Sigmoid colon (tissue), 7 donors: ENCODE measurements around the gene SLCO2A1. TPM values are rescaled to one million over a fixed set of nuclear protein-coding genes. Genes with fewer than 3 reads are reported as not detected.

ENCODE experiments used
- DNase-seq: peaks from one replicate; pipeline ENCODE4 v3.0.0-alpha.2; 2019
- H3K27ac ChIP-seq, 4 donors: fragments of 200-600 bp; sonication (generic); one replicate each; pipeline ENCODE4 v1.5.1; 2016 to 2019; ENCODE audit warnings: mild to moderate bottlenecking in 1 of 4
- H3K27me3 ChIP-seq, 3 donors: fragments of 200-600 bp; sonication (generic); one replicate each; pipeline ENCODE4 v1.5.1; 2019; ENCODE audit warnings: mild to moderate bottlenecking in 1 of 3
- H3K36me3 ChIP-seq, 4 donors: fragments of 200-600 bp; sonication (generic); one replicate each; pipeline ENCODE4 v1.5.1; 2016 to 2019
- H3K4me1 ChIP-seq, 4 donors: fragments of 200-600 bp; sonication (generic); one replicate each; pipeline ENCODE4 v1.5.1; 2017 to 2019
- H3K4me3 ChIP-seq, 4 donors: fragments of 200-600 bp; sonication (generic); one replicate each; pipeline ENCODE4 v1.5.1; 2017 to 2019; ENCODE audit warnings: mild to moderate bottlenecking in 2 of 4, moderate library complexity in 1 of 4
- H3K9me3 ChIP-seq, 4 donors: fragments of 200-600 bp in 3 of 4; sonication (generic) in 3 of 4; one replicate each; pipeline versions ENCODE4 v1.5.1 to v1.6.1; 2013 to 2019
- CTCF ChIP-seq, 4 experiments: fragments of 450-650 bp in 3 of 4; fragments of 200-600 bp in 1 of 4; IDR thresholded peaks; one replicate each; pipeline ENCODE4 v1.5.1; 2016 to 2019; ENCODE audit warnings: antibody characterized with exemption in 4 of 4, mild to moderate bottlenecking in 3 of 4, moderate library complexity in 2 of 4
- EP300 ChIP-seq, 4 donors: sonication (generic); formaldehyde crosslinking; IDR thresholded peaks; one replicate each; pipeline ENCODE4 v1.6.1; 2017; ENCODE audit warnings: antibody characterized with exemption in 4 of 4
- POLR2A ChIP-seq, 2 donors: fragments of 450-650 bp; IDR thresholded peaks; one replicate each; pipeline ENCODE4 v1.6.1; 2016; ENCODE audit warnings: antibody characterized with exemption in 2 of 2, mild to moderate bottlenecking in 2 of 2, moderate library complexity in 2 of 2
- POLR2AphosphoS5 ChIP-seq, 4 donors: sonication (generic); formaldehyde crosslinking; IDR thresholded peaks; one replicate each; pipeline ENCODE4 v1.6.1; 2017; ENCODE audit warnings: antibody characterized with exemption in 4 of 4
- WGBS, 2 donors: extraction: QIAGEN DNeasy Blood & Tissue Kit; methylation state at CpG; one replicate each; pipeline ENCODE4 v1.1.7; 2013; 5-methylcytosine and 5-hydroxymethylcytosine counted together
- intact Hi-C: fragments of 100-400 bp; cut with DNase I; formaldehyde crosslinking; loops from one replicate; pipeline ENCODE4 v1.15.1; 2023
- polyA plus RNA-seq, 3 donors: library from polyadenylated mRNA; stranded (reverse); fragments of 200-250 nt; gene quantifications; one replicate each; pipeline ENCODE4 v1.2.3, GENCODE V29; 2013
- total RNA-seq, 4 donors: library from RNA; depleted of rRNA; stranded (reverse); fragments of >200 nt; gene quantifications; one replicate each; pipeline ENCODE4 v1.1.0, GENCODE V29; 2016
- donor health status: healthy with polysubstance abuse.
- donor health status: Bipolar disorder and iron deficiency.
- donor health status: healthy.

The SLCO2A1 gene
- total and polyA plus RNA-seq, 7 donors, result 1.8 to 22.1 (median 6.1) TPM

GRCh38 chr3:134064081-134064480 is 34.4 kb upstream of the SLCO2A1 start:
- H3K4me1 ChIP-seq, result no peaks in the 10 kb centered on the region
- H3K9me3 ChIP-seq, result no peaks in the 10 kb centered on the region
- H3K36me3 ChIP-seq, result no peaks in the 10 kb centered on the region
- intact Hi-C loops, result no loop called here
- H3K27ac ChIP-seq, result no peak overlapping the region
- TF ChIP-seq POLR2AphosphoS5 (IDR thresholded peaks at IDR 0.05) (no peak), EP300 (IDR thresholded peaks at IDR 0.05) (no peak), CTCF (IDR thresholded peaks at IDR 0.05) (no peak), POLR2A (IDR thresholded peaks at IDR 0.05) (no peak)
- no peak for DNase-seq
- no peaks in the 10 kb centered on the region for H3K27me3 ChIP-seq
- no peak overlapping the region for H3K4me3 ChIP-seq
- WGBS, 2 donors, result 80 to 85% methylated on average over 2 of the region's 2 CpGs

- Histone ChIP-seq H3K4me3 (no peak overlapping the region), H3K36me3 (no peaks in the 10 kb centered on the region), H3K9me3 (no peaks in the 10 kb centered on the region), H3K27ac (no peak overlapping the region), H3K27me3 (no peaks in the 10 kb centered on the region), H3K4me1 (no peaks in the 10 kb centered on the region)
- intact Hi-C loops, result no loop called here
- no peak for DNase-seq
- 80 to 90% methylated on average over 7 of the region's 7 CpGs for WGBS, 2 donors
- TF ChIP-seq POLR2A (IDR thresholded peaks at IDR 0.05) (no peak), POLR2AphosphoS5 (IDR thresholded peaks at IDR 0.05) (no peak), EP300 (IDR thresholded peaks at IDR 0.05) (no peak), CTCF (IDR thresholded peaks at IDR 0.05) (no peak)
Observed at GRCh38 chr3:134061401-134061800, 31.7 kb upstream of the SLCO2A1 start.

- DNase-seq, result no peak
- Histone ChIP-seq H3K4me1 (no peaks in the 10 kb centered on the region), H3K9me3 (no peaks in the 10 kb centered on the region), H3K4me3 (no peak overlapping the region), H3K36me3 (no peaks in the 10 kb centered on the region), H3K27ac (no peak overlapping the region), H3K27me3 (no peaks in the 10 kb centered on the region)
- intact Hi-C loops, result no loop called here
- WGBS, 2 donors, result 52 to 73% methylated on average over 10 of the region's 10 CpGs
- no peak for TF ChIP-seq EP300 (IDR thresholded peaks at IDR 0.05)
- no peak for TF ChIP-seq POLR2A (IDR thresholded peaks at IDR 0.05)
- no peak for TF ChIP-seq CTCF (IDR thresholded peaks at IDR 0.05)
- no peak for TF ChIP-seq POLR2AphosphoS5 (IDR thresholded peaks at IDR 0.05)
Observed at GRCh38 chr3:134060561-134061385, 31.0 kb upstream of the SLCO2A1 start.

- H3K27ac ChIP-seq, result no peak overlapping the region
- no peaks in the 10 kb centered on the region for H3K36me3 ChIP-seq
- intact Hi-C loops, result no loop called here
- no peak for DNase-seq
- WGBS, 2 donors, result 39 to 67% methylated on average over 9 of the region's 9 CpGs
- no peaks in the 10 kb centered on the region for H3K27me3 ChIP-seq
- no peaks in the 10 kb centered on the region for H3K4me1 ChIP-seq
- TF ChIP-seq POLR2AphosphoS5 (IDR thresholded peaks at IDR 0.05) (no peak), POLR2A (IDR thresholded peaks at IDR 0.05) (no peak)
- no peaks in the 10 kb centered on the region for H3K9me3 ChIP-seq
- H3K4me3 ChIP-seq, result no peak overlapping the region
Observed at GRCh38 chr3:134059671-134060560, 30.2 kb upstream of the SLCO2A1 start.

GRCh38 chr3:134059035-134059601 is 29.4 kb upstream of the SLCO2A1 start:
- no peak for DNase-seq
- H3K4me1 ChIP-seq, result no peaks in the 10 kb centered on the region
- WGBS, 2 donors, result 66 to 81% methylated on average over 3 of the region's 3 CpGs
- intact Hi-C loops, result no loop called here
- H3K9me3 ChIP-seq, result no peaks in the 10 kb centered on the region
- no peaks in the 10 kb centered on the region for H3K36me3 ChIP-seq
- H3K27me3 ChIP-seq, result no peaks in the 10 kb centered on the region
- no peak overlapping the region for H3K27ac ChIP-seq
- TF ChIP-seq EP300 (IDR thresholded peaks at IDR 0.05) (no peak), CTCF (IDR thresholded peaks at IDR 0.05) (no peak), POLR2AphosphoS5 (IDR thresholded peaks at IDR 0.05) (no peak), POLR2A (IDR thresholded peaks at IDR 0.05) (no peak)
- no peak overlapping the region for H3K4me3 ChIP-seq
